ENCODE results near the gene PTPRE.

- TF ChIP-seq TSHZ2 (CRISPR knock-in tag; IDR thresholded peaks at IDR 0.05): no peak
- TF ChIP-seq ESRRG (CRISPR knock-in tag; IDR thresholded peaks at IDR 0.05): no peak
- TF ChIP-seq TOX (CRISPR knock-in tag; IDR thresholded peaks at IDR 0.05; ENCODE audit: borderline replicate concordance): no peak
- TF ChIP-seq ZNF565 (CRISPR knock-in tag; conservative IDR thresholded peaks at IDR 0.05; ENCODE audit: low read depth): no peak
- TF ChIP-seq PPARA (CRISPR knock-in tag; IDR thresholded peaks at IDR 0.05; ENCODE audit: borderline replicate concordance): no peak
- no peak for TF ChIP-seq TCF4 (CRISPR knock-in tag; IDR thresholded peaks at IDR 0.05; ENCODE audit: borderline replicate concordance)
- no peak for TF ChIP-seq CREB5 (CRISPR knock-in tag; IDR thresholded peaks at IDR 0.05; ENCODE audit: low read depth)
- TF ChIP-seq ZNF70 (CRISPR knock-in tag; IDR thresholded peaks at IDR 0.05): no peak
- TF ChIP-seq CSDC2 (CRISPR knock-in tag; IDR thresholded peaks at IDR 0.05): no peak
- no peak for TF ChIP-seq PATZ1 (CRISPR knock-in tag; IDR thresholded peaks at IDR 0.05; ENCODE audit: borderline replicate concordance)
Observed at GRCh38 chr10:128123846-128124245, 216.9 kb downstream of the PTPRE start.

Data from SK-N-SH treated with all-trans-retinoic acid at 6 μM for 48 hours (cell line).